ENCODE measurements around the gene PRKACG.

Gene PRKACG

DNA sequence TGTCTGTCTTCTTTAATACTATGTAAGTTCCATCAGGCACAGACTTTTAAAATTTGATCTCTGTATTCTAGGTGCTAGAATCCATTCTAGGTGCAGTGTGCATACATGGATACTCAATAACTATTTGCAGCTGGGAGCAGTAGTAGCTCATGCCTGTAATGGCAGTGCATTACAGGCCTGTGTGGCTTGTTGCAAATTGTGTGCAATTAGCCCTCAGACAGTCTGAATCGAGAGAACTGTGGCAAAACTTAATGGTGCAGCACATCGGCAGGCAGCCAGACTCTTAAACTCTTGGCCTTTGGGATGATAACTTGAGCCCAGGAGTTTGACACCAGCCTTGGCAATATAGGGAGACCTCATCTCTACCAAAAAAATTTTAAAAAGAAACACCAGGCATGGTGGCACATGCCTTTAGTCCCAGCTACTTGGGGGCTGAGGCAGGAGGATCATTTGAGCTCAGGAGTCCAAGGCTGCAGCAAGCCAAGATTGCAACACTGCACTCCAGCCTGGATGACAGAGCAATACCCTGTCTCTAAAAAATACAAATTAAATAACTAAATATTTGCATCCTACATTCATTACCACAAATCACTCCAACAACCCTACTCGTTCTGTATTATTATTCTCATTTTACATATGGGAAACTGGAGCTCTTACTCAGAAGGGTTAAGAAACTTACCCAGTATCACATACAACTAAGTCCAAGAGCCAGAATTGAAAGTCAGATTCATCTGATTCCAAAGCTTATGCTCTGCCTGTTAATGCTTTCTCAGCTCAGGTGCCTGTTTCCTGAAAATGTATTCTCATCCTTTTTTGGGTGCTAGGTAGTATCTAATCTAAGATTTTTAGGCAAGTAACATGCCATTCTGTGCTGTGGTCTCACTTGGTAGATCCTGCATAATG lies 30.1 kb downstream of the PRKACG start:
- TF ChIP-seq, protein P1, sequence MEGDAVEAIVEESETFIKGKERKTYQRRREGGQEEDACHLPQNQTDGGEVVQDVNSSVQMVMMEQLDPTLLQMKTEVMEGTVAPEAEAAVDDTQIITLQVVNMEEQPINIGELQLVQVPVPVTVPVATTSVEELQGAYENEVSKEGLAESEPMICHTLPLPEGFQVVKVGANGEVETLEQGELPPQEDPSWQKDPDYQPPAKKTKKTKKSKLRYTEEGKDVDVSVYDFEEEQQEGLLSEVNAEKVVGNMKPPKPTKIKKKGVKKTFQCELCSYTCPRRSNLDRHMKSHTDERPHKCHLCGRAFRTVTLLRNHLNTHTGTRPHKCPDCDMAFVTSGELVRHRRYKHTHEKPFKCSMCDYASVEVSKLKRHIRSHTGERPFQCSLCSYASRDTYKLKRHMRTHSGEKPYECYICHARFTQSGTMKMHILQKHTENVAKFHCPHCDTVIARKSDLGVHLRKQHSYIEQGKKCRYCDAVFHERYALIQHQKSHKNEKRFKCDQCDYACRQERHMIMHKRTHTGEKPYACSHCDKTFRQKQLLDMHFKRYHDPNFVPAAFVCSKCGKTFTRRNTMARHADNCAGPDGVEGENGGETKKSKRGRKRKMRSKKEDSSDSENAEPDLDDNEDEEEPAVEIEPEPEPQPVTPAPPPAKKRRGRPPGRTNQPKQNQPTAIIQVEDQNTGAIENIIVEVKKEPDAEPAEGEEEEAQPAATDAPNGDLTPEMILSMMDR (IDR thresholded peaks at IDR 0.05) = no peak
- no peak for TF ChIP-seq ZFX (IDR thresholded peaks at IDR 0.05; ENCODE audit: borderline replicate concordance)
- H3K27ac ChIP-seq = no peak overlapping the region

DNA sequence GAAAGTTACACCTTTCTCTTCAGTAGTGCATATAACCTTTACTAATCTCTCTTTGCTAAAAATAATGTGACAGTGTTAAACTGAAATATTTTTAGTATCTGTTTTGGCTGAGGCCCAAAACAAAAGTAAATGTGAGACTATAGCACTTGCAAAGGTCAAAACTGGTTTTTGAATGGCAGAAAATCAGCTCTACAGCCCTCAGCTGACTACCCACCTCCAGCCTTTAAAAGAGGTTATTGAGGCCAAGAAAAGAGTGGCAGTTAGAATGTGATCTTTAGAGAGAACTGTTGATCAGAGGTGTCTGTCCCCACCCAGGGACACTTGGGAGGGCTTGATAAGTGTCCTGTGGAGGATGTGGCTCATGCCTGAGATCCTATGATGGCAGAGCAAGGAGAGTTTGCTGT lies 30.9 kb downstream of the PRKACG start:
- no peak for TF ChIP-seq ZFX (IDR thresholded peaks at IDR 0.05; ENCODE audit: borderline replicate concordance)
- TF ChIP-seq, protein P1 (IDR thresholded peaks at IDR 0.05) = no peak
- H3K27ac ChIP-seq = no peak overlapping the region

DNA sequence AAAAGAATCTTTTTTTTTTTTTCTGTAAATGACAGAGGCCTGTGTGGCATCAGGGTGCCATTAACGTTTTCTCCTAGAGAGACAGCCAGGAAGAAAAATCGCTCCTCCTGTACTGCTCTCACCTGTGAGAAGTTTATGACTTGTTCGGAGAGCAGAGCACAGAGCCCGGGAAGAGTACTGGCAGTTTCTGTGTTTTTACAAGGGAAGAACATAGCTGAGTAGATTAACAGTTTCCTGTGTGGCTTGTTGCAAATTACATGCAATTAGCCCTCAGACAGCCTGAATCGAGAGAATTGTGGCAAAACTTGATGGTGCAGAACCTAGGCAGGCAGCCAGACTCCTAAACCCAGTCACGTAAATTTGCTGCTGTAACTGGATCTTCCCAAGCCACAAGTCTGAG lies 32.1 kb downstream of the PRKACG start:
- H3K27ac ChIP-seq = no peak overlapping the region
- TF ChIP-seq, protein P1 (IDR thresholded peaks at IDR 0.05) = no peak
- no peak for TF ChIP-seq ZFX (IDR thresholded peaks at IDR 0.05; ENCODE audit: borderline replicate concordance)

DNA sequence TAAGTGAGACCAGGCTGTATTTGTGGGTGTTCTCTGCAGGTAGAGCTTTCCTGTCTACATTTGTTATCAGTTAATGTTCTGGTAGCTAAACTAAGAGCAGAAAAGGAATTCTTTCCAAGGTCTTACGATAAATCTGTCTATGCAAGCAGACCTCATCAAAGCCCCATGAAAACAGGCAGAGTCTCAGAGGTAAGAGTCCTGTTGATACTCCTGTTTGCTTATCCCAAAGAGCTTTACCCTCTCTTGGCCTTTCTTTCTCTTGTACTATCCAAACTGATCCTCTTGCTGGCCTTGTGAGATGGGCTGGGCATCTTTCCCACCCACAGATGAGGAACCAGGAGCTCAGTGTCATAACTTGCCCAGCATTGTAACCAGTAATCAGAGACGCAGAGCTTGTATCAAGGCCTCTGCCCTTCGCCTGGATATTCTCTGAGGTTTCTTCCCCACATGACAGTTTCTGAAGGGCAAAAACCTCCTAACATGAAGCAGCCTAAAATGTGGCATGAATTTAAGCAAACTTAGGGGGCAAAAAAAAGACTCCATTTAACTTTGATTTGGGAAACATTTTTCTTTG lies 33.5 kb downstream of the PRKACG start:
- no peak overlapping the region for H3K27ac ChIP-seq
- TF ChIP-seq ZFX (IDR thresholded peaks at IDR 0.05; ENCODE audit: borderline replicate concordance) = no peak
- TF ChIP-seq, protein P1 (IDR thresholded peaks at IDR 0.05) = no peak

DNA sequence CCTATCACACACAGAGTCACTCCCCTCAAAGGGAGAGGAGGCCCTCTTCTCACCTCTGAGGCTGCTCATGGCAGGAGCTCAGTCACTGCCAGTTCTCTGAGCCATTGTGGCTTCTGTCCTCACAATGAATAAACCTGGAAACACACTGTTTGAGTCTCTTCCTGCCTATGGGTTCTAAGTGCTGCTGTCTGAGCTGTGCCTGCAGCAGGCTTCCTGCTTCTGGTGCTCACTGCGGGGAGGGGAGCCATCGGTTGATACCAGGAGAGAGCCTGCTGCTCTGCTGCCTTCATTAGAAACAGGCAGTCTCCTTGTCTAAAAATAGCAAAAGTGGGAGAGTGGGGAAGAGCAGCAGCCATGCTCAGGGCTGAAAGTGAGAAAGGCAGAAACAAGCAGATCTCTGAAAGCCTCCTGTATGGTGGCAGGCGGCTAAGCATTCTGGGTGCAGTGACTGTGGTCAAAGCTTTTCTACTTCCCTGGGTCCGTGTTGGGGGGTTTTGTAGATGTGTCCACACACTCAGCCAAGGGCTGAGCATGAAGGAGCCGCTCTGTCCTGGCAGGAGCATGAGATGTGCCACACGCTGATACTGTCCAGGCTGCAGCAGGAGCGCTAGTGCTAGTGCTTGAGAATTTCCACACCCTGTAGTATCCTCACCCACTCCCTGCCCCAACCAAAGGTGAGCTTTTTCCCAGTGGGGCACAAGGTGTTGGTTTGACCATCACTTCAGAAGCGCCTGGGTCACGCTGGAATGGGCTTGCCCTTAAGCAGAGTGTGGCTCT lies 34.2 kb downstream of the PRKACG start:
- H3K27ac ChIP-seq = no peak overlapping the region
- TF ChIP-seq ZFX (IDR thresholded peaks at IDR 0.05; ENCODE audit: borderline replicate concordance) = no peak
- TF ChIP-seq, protein P1 (IDR thresholded peaks at IDR 0.05) = no peak

DNA sequence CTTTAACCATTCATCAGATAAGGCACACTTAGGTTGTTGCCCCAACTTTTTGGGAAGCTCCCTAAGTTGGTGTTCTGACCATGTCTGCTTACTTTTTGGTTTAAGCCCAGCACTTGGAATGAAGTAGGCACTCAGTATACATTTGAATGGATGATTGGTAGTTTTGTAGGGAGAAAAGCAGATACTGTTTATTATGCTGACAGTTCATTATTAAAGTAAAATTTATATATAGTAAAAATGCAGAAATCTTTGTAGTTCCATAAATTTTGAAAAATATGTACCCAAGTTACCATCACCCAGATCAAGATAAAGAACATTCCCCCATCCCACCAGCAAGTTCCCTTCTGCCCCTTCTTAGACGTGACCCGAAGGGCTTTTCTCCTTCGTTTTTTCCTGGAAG lies 35.4 kb downstream of the PRKACG start:
- no peak overlapping the region for H3K27ac ChIP-seq
- TF ChIP-seq ZFX (IDR thresholded peaks at IDR 0.05; ENCODE audit: borderline replicate concordance) = no peak
- TF ChIP-seq, protein P1 (IDR thresholded peaks at IDR 0.05) = no peak
